ENCODE data around the gene RMND5A.

The RMND5A gene

DNA sequence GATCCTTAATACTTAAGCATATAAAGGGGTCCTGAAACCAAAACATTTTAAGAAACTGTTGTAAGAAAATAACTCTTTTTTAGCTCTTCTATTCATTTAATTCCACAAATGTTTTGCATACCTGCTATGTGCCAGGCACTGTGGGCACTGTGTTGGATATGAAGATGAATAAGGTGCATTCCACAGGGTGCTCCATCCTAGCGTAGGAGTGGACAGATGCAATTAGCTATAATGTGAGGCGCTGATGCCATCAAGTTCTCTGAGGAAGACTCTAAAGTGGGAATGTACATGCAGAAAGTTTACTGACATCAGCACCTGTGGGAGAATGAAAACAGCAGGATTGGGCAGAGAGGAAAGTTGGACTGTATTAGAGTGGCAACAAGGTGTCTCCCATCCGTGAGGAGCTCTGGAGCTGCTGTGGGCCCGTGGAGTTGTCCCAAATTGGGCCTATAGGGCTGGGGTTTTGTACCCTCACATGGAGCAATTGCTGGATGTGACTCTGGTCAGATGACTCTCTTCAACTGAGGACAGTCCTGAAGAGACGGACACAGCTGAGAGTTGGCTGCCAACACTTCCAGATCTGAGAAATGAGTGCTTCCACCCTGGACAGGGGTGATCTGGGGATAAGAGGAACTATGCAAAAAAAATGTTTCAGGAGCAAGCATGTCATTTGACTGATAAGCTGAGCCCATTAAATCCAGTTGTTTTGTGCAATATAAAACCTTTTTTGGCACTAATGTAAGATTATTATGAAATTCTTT is 48.3 kb downstream of the RMND5A start:
- DNase-seq = no peak

DNA sequence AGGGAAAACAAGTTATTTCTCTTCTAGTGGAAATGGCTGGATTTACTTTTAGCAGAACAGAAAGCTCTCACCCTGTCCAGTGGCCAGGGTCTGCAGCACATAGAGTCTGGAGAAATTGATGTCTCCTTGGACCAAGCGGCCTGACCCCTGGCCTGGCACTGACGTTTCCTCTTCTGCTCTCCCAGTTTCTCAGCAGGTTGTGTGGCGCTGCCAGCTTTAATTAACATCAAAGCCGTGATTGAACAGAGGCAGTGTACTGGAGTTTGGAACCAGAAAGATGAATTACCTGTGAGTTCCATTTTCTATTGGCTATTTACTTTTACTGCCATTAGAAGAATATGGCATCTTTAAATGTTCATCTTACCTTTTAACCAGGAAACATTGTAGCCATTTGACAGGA is 49.7 kb downstream of the RMND5A start:
- no peak for DNase-seq

- DNase-seq = no peak
These were observed 50.8 kb downstream of the RMND5A start for GRCh38 chr2:86770816-86771301.

DNA sequence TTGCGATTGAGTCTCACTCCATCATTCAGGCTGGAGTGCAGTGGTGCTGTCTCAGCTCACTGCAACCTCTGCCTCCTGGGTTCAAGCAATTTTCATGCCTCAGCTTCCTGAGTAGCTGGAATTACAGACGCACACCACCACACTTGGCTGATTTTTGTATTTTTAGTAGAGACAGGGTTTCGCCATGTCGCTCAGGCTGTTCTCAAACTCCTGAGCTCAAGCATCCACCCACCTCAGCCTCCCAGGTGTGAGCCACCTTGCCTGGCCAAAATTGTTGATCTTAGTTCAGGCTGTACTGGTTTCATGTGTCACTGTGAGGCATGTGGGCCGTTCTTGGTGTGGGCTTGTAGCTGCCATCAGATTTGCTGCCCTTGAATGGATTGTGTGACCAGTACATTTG is 52.5 kb downstream of the RMND5A start:
- DNase-seq = no peak

DNA sequence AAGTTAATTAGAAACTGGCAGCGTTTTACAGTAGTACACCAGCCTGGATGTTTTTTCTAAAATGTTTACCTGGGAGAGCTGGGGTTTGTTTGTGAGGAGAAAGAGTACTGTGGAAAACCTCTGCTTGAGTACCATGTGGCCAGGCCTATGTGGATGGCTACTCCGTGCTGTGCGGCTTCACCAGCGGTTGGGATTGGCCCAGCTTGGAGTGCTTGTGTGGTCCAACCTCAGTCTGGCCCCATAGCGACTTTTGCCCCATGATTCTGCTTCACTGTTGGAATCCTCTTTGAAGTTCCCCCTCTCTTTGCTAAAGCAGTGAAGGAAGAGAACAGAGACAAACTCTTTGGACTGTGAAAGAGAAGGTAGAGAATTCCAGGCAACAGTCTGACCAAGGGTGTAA is 54.8 kb downstream of the RMND5A start:
- no peak for DNase-seq

DNA sequence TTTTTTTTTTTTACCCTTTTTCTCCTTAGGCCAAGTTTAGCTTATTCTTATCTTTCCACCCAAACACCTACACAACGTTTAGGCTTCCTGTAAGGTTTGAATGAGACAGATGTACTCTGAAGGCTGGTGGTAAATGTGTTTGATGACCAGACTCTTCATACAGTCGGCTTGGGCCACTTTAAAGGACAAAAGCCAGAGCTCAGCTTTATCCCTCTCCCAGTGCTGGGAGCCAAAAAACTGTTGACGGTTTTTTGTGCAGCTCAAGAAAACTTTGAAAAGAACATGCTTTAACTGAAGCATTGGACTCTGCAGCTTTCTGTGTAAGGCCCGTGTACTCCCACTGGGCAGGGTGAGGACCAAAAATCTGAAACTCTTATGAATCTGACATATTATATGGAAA is 55.2 kb downstream of the RMND5A start:
- DNase-seq = no peak

GRCh38 chr2:86776532-86776931 is 56.4 kb downstream of the RMND5A start:
- DNase-seq = no peak

- no peak for DNase-seq
These were observed 58.9 kb downstream of the RMND5A start for GRCh38 chr2:86778957-86779356.

- no peak for DNase-seq
These were observed 59.9 kb downstream of the RMND5A start for GRCh38 chr2:86779971-86780370.

DNA sequence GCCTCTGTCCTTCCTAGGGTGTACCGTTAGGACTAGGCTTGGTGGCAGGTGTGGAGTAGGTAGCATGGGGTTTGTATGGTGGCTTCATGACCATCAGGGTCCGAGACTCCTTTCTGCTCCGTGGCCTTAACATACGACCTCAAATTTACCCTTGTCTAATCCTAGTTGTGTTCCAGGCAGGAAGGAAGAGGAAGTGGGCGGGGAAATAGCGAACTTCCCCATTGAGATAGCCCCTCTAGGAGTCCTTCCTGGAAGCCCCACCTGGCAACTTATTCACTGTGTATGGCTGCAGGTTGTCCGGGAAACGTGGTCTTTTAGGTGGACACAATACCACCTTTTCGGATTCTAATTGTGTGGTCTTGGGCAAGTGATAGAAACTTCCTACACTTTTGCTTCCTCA is 61.3 kb downstream of the RMND5A start:
- DNase-seq = no peak

GRCh38 chr2:86782748-86783147 is 62.7 kb downstream of the RMND5A start:
- DNase-seq = no peak

DNA sequence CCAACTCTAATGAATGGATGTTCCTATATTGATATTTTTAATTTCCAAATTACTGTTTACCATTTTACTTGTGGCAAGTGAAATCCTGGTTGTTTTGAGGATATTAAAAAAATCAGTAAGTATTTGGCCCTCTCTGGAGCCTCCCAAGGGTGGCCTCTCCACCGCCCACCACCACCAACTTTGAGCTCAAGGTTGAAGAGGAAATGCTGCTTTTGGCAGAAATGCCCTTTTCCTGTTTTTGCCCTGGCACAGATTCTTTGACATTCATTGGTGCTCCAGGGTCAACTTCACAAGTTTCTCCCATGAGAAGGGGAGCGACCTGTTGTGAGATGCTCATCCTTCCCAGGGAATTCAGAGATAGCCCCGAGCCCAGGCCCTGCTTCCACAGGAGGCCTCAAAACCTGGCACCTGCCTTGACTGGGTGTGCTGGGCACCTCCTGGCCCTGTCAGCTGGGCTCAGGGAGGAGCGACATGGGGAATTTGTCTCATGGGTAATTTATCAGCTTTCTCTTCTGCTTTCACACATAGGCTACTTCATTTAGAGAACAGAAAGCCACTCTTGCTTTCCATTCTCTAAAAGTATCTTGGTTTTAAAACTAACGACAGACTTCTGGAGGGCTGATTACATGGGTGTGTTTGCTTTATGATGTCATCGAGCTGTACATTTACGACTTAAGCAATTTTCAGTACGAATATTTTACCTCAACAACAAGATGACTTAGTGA is 63.7 kb downstream of the RMND5A start:
- no peak for DNase-seq

GRCh38 chr2:86785456-86785855 is 65.4 kb downstream of the RMND5A start:
- no peak for DNase-seq

- DNase-seq = no peak
These were observed 66.0 kb downstream of the RMND5A start for GRCh38 chr2:86786001-86786536.

- peak; percentile 48 for DNase-seq
These were observed 67.6 kb downstream of the RMND5A start for GRCh38 chr2:86787736-86788135.

DNA sequence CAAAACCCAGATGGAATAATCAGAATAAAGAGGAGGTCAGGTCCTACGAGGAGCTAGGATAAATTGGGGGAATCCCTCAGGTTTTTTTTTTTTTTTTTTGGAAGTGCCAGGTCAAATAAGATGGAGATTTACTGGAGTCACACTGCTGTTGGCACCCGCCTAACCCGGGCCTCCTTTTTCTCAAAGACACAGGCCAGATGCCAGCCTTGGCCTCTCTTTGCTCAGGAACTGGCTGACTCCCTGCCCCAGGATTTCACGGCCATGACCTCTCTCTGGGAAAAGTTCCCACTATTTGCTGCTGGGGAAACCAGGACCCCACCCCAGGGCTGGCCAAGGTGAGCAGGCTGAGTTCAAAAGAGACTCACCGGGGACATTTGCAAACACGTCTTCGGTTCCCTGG is 68.1 kb downstream of the RMND5A start:
- DNase-seq = no peak

GRCh38 chr2:86788881-86789686 is 69.0 kb downstream of the RMND5A start:
- DNase-seq = no peak

DNA sequence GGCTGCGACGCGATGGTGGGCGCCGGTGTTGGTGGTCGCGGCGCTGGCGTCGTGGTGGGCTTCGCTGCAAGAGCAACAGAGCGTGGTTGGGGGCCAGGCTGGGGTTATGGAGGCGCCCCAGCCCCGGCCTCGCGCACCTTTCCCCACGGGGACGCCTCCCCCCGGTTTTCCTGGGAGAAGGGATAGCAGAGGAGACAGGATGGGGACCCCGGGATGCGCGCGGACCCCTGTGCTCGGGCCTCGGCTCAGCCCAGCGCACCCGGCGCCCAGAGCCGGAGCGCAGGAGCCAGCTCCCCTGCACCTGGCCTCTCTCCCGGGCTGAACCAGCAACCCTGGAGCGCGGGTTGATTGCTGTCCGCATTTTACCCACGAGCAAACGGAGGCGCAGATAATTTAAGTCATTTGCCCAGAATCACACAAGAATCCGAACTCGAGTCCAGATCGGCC is 69.6 kb downstream of the RMND5A start:
- DNase-seq = no peak

- DNase-seq = no peak
These were observed 70.1 kb downstream of the RMND5A start for GRCh38 chr2:86790134-86790675.

- no peak for DNase-seq
These were observed 70.8 kb downstream of the RMND5A start, which contains the start of gene CD8A for GRCh38 chr2:86790676-86791572. Gene CD8A, minus strand, starts transcription at chr2:86790913. Its CDS starts 88 bp downstream, at chr2:86790825.

DNA sequence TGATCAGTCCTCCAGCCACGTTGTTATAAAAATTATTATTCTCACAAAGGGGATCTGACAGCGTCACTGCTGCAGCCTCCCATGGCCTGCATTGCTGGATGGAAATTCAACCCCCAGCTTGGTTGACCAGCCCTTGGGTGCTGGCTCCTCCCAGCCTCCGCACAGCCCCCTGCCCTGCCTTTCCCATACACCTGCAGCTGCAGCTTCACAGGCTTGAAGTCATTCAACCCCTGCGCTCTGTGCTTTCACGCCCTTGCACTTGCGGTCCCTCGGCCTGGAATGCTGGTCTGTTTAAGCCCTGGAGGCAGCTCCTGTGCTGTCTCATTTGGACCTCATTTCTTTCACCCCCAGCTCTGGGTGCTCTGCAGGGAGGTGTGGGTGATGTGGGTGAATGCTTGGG is 71.5 kb downstream of the RMND5A start:
- no peak for DNase-seq

- no peak for DNase-seq
These were observed 73.7 kb downstream of the RMND5A start for GRCh38 chr2:86793752-86794151.

Data from NCI-H2107 (cell line).